NCI-H187 (cell line): ENCODE results near the gene IPPK.

Experiments
- DNase-seq, 2 experiments: peaks; one replicate each; lab custom pipeline; 2025; lab: John Stamatoyannopoulos, UW

IPPK gene

GRCh38 chr9:92686954-92687353 lies 17.0 kb upstream of the IPPK start:
- no peak for DNase-seq

DNA sequence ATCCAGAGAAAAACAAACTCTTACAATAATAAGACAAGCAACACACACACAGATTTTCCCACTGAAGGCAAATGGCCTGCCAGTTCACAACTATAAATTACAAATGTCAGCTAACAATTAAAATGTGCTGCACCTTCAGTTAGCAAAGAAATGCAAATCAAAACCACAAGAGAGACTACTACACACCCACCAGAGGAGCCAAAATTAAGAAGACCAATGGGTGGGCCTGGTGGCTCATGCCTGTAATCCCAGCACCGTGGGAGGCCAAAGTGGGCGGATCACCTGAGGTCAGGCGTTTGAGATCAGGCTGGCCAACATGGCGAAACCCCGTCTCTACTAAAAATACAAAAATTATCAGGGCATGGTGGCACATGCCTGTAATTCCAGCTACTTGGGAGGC lies 15.1 kb upstream of the IPPK start:
- no peak for DNase-seq

- DNase-seq: no peak
Measured at GRCh38 chr9:92682269-92682668, 12.3 kb upstream of the IPPK start.

- no peak for DNase-seq
Measured at GRCh38 chr9:92680166-92681119, 10.5 kb upstream of the IPPK start.

DNA sequence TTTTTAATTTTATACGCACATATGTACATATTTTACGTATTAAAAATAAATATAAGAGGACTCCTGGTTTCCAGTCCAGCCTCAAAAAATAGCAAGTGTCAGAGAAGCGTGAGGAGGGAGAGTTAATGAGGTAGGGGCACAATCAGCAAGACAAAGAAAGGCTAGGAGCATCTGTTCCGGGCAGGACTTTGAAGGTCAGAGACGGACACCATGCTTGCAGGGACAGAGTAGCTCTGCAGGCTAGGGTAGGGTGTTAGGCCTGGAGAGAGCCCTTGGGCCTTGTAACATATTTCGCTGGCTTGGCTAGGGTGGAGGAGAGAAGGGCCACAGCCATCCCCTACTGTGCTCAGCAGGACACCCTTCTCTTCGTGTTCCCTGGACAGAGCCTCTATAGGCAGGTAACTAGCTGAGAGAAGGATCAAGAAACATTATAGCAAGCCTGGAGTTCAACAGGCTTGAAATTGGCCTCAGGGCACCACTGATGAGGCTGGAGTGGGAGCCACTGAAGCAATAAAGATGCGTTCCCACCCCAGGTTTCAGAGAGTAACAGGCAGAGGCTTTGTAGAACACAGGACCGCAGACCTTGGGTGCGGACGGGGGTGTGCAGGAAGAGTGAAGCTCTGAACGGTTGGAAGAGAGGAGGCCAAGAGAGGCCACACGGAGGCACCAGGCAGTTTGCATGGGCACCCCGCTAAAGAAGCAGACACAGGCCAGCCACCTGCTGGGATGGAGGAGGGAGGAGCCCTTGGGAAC lies 9.7 kb upstream of the IPPK start:
- no peak for DNase-seq

DNA sequence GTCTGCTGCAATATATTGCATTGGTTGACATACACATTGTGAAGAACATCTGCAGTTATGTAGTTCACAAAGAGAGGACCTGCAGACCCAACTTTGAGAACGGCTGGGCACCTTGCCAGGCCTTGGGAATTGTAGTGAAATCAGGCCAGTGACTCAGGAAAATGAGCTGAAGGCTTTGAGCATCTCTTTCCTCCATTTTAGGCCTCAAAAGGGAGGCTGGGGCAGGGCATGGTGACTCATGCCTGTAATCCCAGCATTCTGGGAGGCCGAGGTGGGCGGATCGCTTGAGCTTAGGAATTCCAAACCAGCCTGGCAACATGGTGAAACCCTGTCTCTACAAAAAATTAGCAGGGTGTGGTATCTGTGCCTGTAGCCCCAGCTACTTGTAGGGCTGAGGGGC lies 1.4 kb upstream of the IPPK start:
- no peak for DNase-seq

GRCh38 chr9:92669527-92669889 lies 423 bp downstream of the IPPK start:
- no peak for DNase-seq

DNA sequence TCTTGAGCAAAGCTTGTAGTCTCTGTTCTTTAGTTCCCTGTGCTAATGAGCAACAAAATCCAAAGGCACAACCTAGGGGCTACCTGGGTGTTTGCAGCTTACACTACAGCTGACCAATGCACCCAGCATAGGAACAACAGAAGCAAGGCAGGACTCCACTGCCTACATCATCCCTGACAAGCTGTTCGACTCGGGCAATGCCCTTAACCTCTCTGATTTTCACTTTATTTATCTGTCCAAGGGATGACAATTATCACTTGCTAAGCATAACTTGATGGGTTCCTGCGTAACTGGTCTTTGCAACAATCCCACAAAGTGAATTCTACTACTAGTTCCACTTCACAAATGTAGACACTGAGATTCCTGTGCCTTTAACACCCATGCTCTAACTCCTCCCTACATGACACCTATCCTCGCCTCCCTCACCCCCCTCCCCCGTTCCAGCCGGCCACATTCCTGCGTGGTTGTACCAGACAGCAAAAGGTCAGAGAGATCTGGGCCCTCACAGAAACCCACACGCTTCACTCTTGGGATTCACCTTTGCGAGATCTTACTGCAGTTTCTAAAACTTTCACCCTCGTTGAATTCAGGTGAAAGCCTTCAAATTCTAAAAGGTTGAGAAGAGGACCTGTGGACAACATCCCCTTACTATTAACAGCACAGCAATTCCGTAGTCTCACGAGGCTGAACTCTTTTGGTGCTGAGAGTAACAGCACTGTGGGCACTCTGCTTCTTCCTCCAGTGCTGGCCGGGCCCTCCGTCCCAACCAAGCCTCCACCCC lies 995 bp downstream of the IPPK start:
- no peak for DNase-seq

DNA sequence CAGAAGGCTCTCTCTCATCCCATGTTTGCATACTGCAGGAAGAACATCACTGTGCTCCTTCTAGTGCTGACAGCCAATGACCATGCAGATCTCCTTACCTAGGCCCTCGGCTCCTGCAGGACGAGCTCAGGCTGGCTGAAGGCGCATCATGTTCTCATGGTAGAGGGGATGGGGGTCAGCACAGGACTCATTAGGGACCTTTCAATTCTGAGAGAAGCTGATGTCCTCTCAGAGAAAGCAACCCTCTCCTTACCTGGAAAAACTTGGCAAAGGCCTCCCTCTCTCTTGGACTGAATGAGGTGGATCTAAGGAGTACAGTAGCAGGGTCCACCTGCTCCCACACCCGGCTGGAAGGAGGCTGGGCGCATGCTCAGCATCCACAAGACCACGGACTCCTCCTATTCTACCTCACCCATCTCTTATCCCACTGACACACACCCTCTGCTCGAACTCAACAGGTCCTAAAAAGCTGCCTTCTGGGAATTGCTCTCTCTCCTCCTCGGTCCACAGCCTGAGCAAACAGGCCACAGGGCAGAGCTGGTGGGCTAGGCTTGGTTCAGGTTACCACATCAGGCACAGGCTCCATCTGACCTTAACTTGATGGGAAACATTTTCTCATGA lies 2.9 kb downstream of the IPPK start:
- no peak for DNase-seq

DNA sequence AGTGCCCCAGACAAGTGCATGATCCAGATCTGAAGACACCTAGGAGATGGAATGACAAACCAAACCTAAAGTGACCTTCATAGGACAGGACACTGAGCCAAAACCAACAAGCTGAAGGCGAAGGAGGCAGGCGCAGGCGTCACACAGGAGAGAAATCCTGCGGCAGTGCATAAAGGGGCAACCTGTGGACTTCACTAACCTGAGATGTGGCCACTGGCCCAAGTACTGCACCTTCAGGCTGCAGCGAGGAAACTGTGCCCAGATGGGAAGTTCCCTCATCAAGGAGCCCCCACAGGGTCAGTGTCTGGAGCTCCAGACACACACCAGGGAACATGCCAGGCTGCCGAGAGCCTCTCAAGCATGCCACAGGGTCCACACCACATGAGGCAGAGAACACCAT lies 3.7 kb downstream of the IPPK start:
- no peak for DNase-seq

DNA sequence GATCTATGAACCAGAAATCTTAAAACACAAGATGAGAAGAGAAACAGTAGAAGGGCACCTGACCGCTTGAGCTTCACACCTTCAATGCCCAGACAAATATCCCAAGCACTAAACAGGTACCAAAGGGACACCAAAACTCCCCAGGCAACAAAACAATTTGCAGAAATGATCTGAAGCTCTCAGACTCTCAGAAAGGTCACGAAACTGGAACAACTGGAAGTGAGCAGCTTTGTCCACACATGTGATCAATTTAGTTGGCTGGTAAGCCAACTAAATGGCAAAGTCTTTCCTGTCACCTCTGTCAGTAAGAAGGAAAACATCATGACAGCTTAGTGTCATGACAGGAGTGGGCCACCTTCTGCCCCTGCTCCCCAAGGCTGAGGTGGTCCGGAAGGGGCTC lies 4.1 kb downstream of the IPPK start:
- DNase-seq: no peak

DNA sequence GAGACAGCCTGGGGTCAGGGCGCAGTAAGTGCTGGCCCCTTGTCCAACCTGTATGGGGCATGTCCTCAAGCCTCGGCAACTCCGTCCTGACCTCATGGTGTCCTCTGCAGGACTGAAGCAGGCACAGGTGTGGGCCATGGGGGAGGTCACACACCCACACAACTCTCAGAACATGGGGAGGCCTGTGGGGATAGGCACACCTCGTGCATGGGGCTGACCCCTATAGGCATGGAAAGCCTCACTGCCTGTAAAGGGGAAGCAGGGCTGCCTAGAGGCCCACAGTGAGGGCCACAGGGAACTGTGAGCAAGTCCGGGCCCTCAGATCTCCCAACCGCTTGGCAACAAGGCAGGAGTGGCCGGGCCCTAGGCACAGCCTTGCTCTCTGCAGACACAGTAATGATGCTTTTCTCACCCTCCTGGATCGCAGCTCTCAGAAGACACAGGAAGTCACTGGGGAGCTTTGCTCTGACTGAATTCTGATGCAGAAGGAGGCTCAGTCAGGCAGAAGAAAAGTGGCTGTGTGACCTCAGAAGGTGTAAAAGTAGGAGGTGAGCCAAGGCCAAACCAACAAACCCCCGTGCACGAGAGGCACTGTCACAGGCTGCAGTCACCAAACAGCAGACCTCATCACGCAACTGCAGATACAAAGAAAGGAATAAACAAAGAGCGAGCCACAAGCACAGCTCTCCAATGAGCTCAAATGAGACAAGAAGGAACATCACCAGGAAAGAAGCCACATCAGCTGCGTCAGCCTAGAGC lies 5.4 kb downstream of the IPPK start:
- DNase-seq: no peak

DNA sequence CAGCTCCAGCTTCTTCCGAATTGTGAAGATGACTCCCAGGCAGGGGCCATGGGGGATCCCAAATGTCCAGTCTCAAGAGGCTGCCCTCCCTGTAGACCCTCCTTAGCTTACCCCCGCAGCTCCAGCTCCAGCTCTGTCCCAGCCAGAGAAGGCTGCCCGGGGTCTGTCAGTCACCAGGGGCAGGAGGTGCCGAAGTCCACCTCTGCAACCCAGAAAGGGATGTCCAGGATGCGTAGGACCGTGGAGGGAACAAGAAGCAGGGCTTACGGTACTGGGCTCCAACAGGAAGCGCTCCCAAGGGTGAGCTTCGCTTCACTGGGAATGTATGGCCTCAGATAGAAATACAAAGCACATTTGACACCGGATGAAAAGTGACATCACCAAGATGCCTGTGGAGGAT lies 6.0 kb downstream of the IPPK start:
- DNase-seq: no peak

DNA sequence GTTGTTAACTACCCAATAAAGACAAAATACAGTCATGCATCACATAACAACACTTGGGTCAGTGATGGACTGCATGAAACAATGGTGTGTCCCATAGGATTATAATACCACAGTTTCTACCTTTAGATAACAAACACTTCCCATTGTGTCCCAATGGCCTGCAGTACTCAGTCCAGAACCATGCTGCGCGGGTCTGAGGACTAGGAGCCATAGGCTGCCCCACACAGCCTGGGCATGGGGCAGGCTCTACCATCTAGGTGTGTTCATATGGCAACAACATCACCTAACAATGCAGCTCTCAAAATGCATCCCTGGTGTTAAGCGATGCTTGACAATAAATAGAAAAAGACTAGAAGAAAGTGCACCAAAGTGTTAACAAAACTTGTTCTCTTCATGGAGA lies 6.8 kb downstream of the IPPK start:
- DNase-seq: no peak

GRCh38 chr9:92661743-92662142 lies 8.2 kb downstream of the IPPK start:
- no peak for DNase-seq

DNA sequence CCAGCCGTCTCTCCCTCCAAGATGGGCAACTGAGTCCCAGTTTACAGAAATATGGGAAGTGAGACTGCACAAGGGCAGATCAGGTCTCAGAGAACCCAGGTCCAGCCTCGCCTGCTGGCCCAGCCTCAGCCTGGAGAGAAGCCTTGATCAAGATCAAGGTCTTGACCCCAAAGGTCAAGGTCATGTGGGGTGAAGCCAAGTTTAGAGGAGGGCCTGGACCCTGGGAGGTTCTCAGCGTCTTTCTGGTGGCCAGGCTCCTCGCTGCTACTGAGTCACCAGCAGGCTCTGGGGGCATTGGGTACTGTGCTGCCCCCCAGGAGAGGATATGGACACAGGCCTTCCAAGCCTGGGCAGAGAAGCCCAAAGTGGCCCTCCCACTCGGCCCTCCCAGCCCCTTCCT lies 8.8 kb downstream of the IPPK start:
- DNase-seq: no peak

DNA sequence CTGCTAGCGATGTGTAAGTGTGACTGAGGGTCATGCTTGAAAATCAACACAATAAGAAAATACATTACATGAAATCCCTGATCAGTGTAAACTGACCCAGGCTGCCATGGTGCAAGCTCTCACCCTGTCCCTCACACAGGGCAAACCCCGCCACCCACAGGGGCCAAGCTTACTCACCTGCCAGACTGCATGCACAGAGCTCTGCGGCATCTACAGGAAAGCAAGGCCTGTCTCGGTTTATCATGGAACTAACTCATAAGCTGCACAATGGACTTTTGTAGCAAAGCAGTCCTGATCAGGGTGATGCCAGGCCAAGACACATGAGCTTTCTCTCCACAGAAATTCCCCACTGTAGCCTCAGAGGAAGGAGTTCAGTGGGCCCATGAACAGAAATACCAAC lies 9.7 kb downstream of the IPPK start:
- no peak for DNase-seq

GRCh38 chr9:92659601-92660000 lies 10.3 kb downstream of the IPPK start:
- no peak for DNase-seq

GRCh38 chr9:92658611-92659010 lies 11.3 kb downstream of the IPPK start:
- DNase-seq: no peak

- no peak for DNase-seq
Measured at GRCh38 chr9:92658176-92658575, 11.8 kb downstream of the IPPK start.

GRCh38 chr9:92657296-92658094 lies 12.4 kb downstream of the IPPK start:
- DNase-seq: no peak
